HEK293T (cell line): ENCODE measurements around the gene ITPKC.
"Not testable (repeated sequence)": the region's sequence is repeated elsewhere in the genome, so short reads cannot be mapped to it uniquely, and the experiment has no call there.

Experiments
- FOXM1 ChIP-seq: fragments of 450-650 bp; IDR thresholded peaks from 2 replicates; pipeline ENCODE4 v1.6.1; 2017; ENCODE audit warnings: mild to moderate bottlenecking, borderline replicate concordance
- TARDBP ChIP-seq: fragments of 450-650 bp; IDR thresholded peaks from 2 replicates; pipeline ENCODE4 v1.6.1; 2016
- ZNF384 ChIP-seq: fragments of 450-650 bp; IDR thresholded peaks from 2 replicates; pipeline ENCODE4 v1.6.1; 2016

GRCh38 chr19:40732304-40732703 lies 15.4 kb downstream of the ITPKC start:
- not testable (repeated sequence) for TF ChIP-seq FOXM1, TARDBP, ZNF384
